NCI-H2171 treated with DMSO at 0.1 percent for 48 hours (cell line): Measurements from ENCODE around the gene GRK6.

Source experiments
- DNase-seq: peaks from one replicate; lab custom pipeline; 2025; lab: John Stamatoyannopoulos, UW

GRK6 gene

GRCh38 chr5:177426566-177427210 is at the start of gene GRK6:
GRK6 (plus strand) TSS chr5:177426676; CDS start chr5:177426846, 170 bp downstream.
- peak; percentile 19 for DNase-seq

GRCh38 chr5:177377851-177378776 is 48.4 kb upstream of the GRK6 start:
- no peak for DNase-seq

- no peak for DNase-seq
Measured at GRCh38 chr5:177378884-177379883, 47.3 kb upstream of the GRK6 start.

- DNase-seq, result no peak
Measured at GRCh38 chr5:177380805-177381126, 45.7 kb upstream of the GRK6 start.

GRCh38 chr5:177382423-177383029 is 44.0 kb upstream of the GRK6 start:
- DNase-seq, result no peak

- no peak for DNase-seq
Measured at GRCh38 chr5:177383181-177383580, 43.3 kb upstream of the GRK6 start.

GRCh38 chr5:177384134-177384533 is 42.3 kb upstream of the GRK6 start, which contains the start of gene SLC34A1:
SLC34A1 (plus strand) TSS chr5:177384434; CDS start chr5:177385742, 1,308 bp downstream.
- no peak for DNase-seq

GRCh38 chr5:177385720-177386119 is 40.8 kb upstream of the GRK6 start:
- no peak for DNase-seq

GRCh38 chr5:177386542-177386941 is 39.9 kb upstream of the GRK6 start:
- no peak for DNase-seq

- no peak for DNase-seq
Measured at GRCh38 chr5:177387405-177387804, 39.1 kb upstream of the GRK6 start.

- no peak for DNase-seq
Measured at GRCh38 chr5:177388521-177389052, 37.9 kb upstream of the GRK6 start.

- no peak for DNase-seq
Measured at GRCh38 chr5:177389241-177390169, 37.0 kb upstream of the GRK6 start.

GRCh38 chr5:177390363-177391300 is 35.8 kb upstream of the GRK6 start:
- DNase-seq, result peak; percentile 65

- no peak for DNase-seq
Measured at GRCh38 chr5:177392765-177393164, 33.7 kb upstream of the GRK6 start.

GRCh38 chr5:177393206-177393765 is 33.2 kb upstream of the GRK6 start:
- no peak for DNase-seq

- no peak for DNase-seq
Measured at GRCh38 chr5:177393990-177394389, 32.5 kb upstream of the GRK6 start.

- DNase-seq, result no peak
Measured at GRCh38 chr5:177396078-177396477, 30.4 kb upstream of the GRK6 start.

- DNase-seq, result no peak
Measured at GRCh38 chr5:177396807-177397206, 29.7 kb upstream of the GRK6 start.
